Hepatocyte (in vitro differentiated cells): ENCODE data around the gene RAB27A. TPM values are rescaled to one million over a fixed set of nuclear protein-coding genes. Genes with fewer than 3 reads are reported as not detected.

ENCODE experiments used
- DNase-seq: peaks from one replicate; pipeline ENCODE4 v3.0.0-alpha.2; 2016; ENCODE audit warnings: low spot score
- H2AFZ ChIP-seq: fragments of 200-600 bp; sonication (generic); 2 replicates; pipeline ENCODE4 v1.6.0; 2016; ENCODE audit warnings: antibody characterized with exemption, mild to moderate bottlenecking
- H3K27ac ChIP-seq: fragments of 200-600 bp; sonication (generic); 2 replicates; pipeline ENCODE4 v1.5.1; 2016; ENCODE audit warnings: mild to moderate bottlenecking
- H3K27me3 ChIP-seq: fragments of 200-600 bp; sonication (generic); 2 replicates; pipeline ENCODE4 v1.6.1; 2016
- H3K36me3 ChIP-seq: fragments of 200-600 bp; sonication (generic); replicated peaks from 2 replicates; pipeline ENCODE4 v1.5.1; 2016; ENCODE audit warnings: low read depth; ENCODE audit not compliant: insufficient read depth
- H3K4me1 ChIP-seq: fragments of 200-600 bp; sonication (generic); 2 replicates; pipeline ENCODE4 v1.5.1; 2016; ENCODE audit warnings: mild to moderate bottlenecking, moderate library complexity; ENCODE audit not compliant: insufficient read depth
- H3K4me2 ChIP-seq: fragments of 200-600 bp; sonication (generic); 2 replicates; pipeline ENCODE4 v1.6.0; 2016
- H3K4me3 ChIP-seq: fragments of 200-600 bp; sonication (generic); 2 replicates; pipeline ENCODE4 v1.5.1; 2016; ENCODE audit warnings: mild to moderate bottlenecking
- H3K79me2 ChIP-seq: fragments of 200-600 bp; sonication (generic); 2 replicates; pipeline ENCODE4 v1.6.0; 2017; ENCODE audit warnings: mild to moderate bottlenecking
- H3K9me2 ChIP-seq: fragments of 200-600 bp; sonication (generic); replicated peaks from 2 replicates; pipeline ENCODE4 v1.6.0; 2017; ENCODE audit warnings: mild to moderate bottlenecking; ENCODE audit not compliant: insufficient read depth
- H3K9me3 ChIP-seq: fragments of 200-600 bp; sonication (generic); 2 replicates; pipeline ENCODE4 v1.5.1; 2016; ENCODE audit warnings: low read depth, mild to moderate bottlenecking
- H4K20me1 ChIP-seq: fragments of 200-600 bp; sonication (generic); 2 replicates; pipeline ENCODE4 v1.6.0; 2016; ENCODE audit warnings: mild to moderate bottlenecking; ENCODE audit not compliant: insufficient read depth, poor library complexity, severe bottlenecking
- EZH2 ChIP-seq: fragments of 200-600 bp; sonication (generic); IDR thresholded peaks from 2 replicates; pipeline ENCODE4 v1.6.1; 2016; ENCODE audit warnings: antibody characterized with exemption, mild to moderate bottlenecking, borderline replicate concordance
- EZH2phosphoT487 ChIP-seq: fragments of 200-600 bp; sonication (generic); IDR thresholded peaks from one replicate; pipeline ENCODE4 v1.6.1; 2018; ENCODE audit warnings: antibody characterized with exemption, mild to moderate bottlenecking, low read depth, moderate library complexity; ENCODE audit not compliant: unreplicated experiment, severe bottlenecking
- WGBS: methylation state at CpG from one replicate; pipeline ENCODE4 v1.1.6; 2016; ENCODE audit warnings: low lambda C conversion rate; ENCODE audit errors: missing lambda C conversion rate; 5-methylcytosine and 5-hydroxymethylcytosine counted together
- polyA plus RNA-seq: library from polyadenylated mRNA; unstranded; fragments of >200 nt; fragmentation: Nextera tagmentation; extraction: Ambion mirVana; gene quantifications from 2 replicates; pipeline ENCODE4 v1.2.1, GENCODE V29; 2016
- total RNA-seq: library from RNA; depleted of rRNA; stranded (reverse); fragments of >200 nt; gene quantifications from 2 replicates; pipeline ENCODE4 v1.2.3, GENCODE V29; 2014
- TF ChIP-seq, protein P1 (sequence below): fragments of 200-600 bp; sonication (generic); IDR thresholded peaks from 2 replicates; pipeline ENCODE4 v1.5.1; 2016; ENCODE audit warnings: antibody characterized with exemption, mild to moderate bottlenecking; ENCODE audit not compliant: poor library complexity

RAB27A gene
- total and polyA plus RNA-seq, 2 experiments from 2014 or later, result 10.5 to 16.6 TPM

DNA sequence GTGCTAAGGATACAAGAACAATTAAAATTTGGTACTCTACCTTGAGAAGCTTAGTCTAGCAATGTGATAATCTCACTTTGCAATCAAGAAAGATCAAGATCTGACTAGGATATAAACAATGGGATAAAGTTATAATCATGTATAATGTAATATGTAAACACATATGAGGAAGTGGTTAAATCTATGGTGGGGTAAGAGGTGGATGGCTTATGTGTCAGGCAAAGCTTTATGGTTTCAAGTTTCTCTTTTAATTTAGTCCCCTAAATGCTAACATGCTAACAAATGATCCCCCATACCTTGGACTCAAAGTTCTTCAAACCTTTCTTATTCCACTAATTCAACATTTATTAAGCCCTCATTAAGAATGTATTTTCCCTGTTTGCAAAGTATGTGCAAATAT lies 95.4 kb downstream of the RAB27A start:
- H3K27me3 ChIP-seq, result no peaks in the 10 kb centered on the region
- peaks cover 32% of the 10 kb centered on the region for H4K20me1 ChIP-seq
- no peak overlapping the region for H3K4me3 ChIP-seq
- H3K4me2 ChIP-seq, result peak overlapping the region; percentile 89
- no peak overlapping the region for H2AFZ ChIP-seq
- TF ChIP-seq EZH2phosphoT487 (no peak), EZH2 (no peak)
- TF ChIP-seq, protein P1, sequence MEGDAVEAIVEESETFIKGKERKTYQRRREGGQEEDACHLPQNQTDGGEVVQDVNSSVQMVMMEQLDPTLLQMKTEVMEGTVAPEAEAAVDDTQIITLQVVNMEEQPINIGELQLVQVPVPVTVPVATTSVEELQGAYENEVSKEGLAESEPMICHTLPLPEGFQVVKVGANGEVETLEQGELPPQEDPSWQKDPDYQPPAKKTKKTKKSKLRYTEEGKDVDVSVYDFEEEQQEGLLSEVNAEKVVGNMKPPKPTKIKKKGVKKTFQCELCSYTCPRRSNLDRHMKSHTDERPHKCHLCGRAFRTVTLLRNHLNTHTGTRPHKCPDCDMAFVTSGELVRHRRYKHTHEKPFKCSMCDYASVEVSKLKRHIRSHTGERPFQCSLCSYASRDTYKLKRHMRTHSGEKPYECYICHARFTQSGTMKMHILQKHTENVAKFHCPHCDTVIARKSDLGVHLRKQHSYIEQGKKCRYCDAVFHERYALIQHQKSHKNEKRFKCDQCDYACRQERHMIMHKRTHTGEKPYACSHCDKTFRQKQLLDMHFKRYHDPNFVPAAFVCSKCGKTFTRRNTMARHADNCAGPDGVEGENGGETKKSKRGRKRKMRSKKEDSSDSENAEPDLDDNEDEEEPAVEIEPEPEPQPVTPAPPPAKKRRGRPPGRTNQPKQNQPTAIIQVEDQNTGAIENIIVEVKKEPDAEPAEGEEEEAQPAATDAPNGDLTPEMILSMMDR, result no peak
- no peak overlapping the region for H3K27ac ChIP-seq
- no peaks in the 10 kb centered on the region for H3K9me2 ChIP-seq
- peaks cover 72% of the 10 kb centered on the region for H3K79me2 ChIP-seq
- H3K36me3 ChIP-seq, result no peaks in the 10 kb centered on the region
- no peak for DNase-seq
- H3K4me1 ChIP-seq, result peaks cover 11% of the 10 kb centered on the region
- no peaks in the 10 kb centered on the region for H3K9me3 ChIP-seq

DNA sequence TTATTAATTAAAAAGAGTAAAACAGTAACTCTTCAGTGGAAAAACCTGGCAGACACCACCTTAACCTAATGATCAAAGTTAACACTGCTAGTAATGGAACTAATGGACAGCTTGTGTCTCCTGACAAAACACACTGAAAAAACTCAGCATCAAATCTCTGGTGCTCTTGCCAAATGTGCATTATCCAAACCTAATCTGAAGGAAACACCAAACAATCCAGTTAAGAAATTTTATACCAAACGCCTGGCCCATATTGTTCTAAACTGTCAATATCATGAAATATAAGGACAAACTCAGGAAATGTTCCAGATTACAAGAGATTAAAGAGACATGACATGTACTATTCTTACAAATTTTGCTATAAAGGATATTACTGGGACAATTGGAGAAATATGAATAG lies 103.3 kb downstream of the RAB27A start:
- Histone ChIP-seq H3K4me3 (no peak overlapping the region), H3K36me3 (no peaks in the 10 kb centered on the region), H2AFZ (no peak overlapping the region), H3K27me3 (no peaks in the 10 kb centered on the region), H3K4me1 (no peaks in the 10 kb centered on the region), H4K20me1 (peaks cover 16% of the 10 kb centered on the region), H3K9me3 (no peaks in the 10 kb centered on the region), H3K4me2 (no peak overlapping the region), H3K27ac (no peak overlapping the region), H3K9me2 (no peaks in the 10 kb centered on the region), H3K79me2 (peaks cover 58% of the 10 kb centered on the region)
- 95% methylated on average over 1 of the region's 1 CpG for WGBS
- no peak for DNase-seq
- no peak for TF ChIP-seq EZH2
- no peak for TF ChIP-seq EZH2phosphoT487
- TF ChIP-seq, protein P1, result no peak

DNA sequence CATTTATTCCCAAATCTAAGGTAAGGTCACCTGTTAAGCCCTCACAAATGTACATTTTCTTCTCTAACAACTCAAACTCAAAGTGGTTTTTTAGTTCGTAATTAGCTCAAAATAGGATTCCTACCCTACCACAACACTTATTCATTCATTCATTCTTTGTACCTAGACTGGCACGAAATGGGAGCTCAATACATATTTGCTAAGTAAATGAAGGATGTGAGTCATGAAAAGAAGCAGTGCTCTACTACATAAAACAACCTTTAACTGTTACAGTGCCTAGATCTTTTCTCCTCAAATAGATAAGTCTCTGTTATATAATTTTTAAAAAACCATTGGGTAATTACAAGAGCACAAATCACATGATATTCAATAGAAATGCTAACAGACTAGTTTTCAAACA lies 105.9 kb downstream of the RAB27A start:
- no peaks in the 10 kb centered on the region for H3K36me3 ChIP-seq
- TF ChIP-seq EZH2 (no peak), EZH2phosphoT487 (no peak)
- TF ChIP-seq, protein P1, result no peak
- no peaks in the 10 kb centered on the region for H3K27me3 ChIP-seq
- no peak overlapping the region for H2AFZ ChIP-seq
- H3K79me2 ChIP-seq, result peaks cover 34% of the 10 kb centered on the region
- WGBS, result 82% methylated on average over 2 of the region's 2 CpGs
- no peak overlapping the region for H3K4me2 ChIP-seq
- no peaks in the 10 kb centered on the region for H3K4me1 ChIP-seq
- no peak for DNase-seq
- no peak overlapping the region for H3K27ac ChIP-seq
- peaks cover 16% of the 10 kb centered on the region for H4K20me1 ChIP-seq
- no peaks in the 10 kb centered on the region for H3K9me3 ChIP-seq
- H3K4me3 ChIP-seq, result no peak overlapping the region
- no peaks in the 10 kb centered on the region for H3K9me2 ChIP-seq

DNA sequence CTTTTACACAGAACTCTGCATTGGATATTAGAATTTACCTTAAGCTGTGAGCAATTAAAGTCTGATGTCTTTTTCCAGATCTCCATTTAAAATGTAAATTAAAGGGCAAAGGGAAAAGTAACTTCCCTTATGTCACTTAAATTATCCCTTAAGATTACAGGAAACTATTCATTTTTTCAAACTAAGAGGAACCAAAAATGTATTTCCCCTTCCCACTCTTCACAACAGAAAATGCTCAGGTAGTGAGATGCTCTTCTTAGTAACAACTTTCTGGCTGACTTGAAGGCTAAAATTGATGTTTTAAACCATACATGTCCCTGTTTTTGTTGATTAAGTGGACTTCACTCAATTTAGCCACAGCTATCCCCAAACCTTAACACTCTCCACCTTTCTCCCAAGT lies 110.5 kb downstream of the RAB27A start:
- Histone ChIP-seq H3K27me3 (no peaks in the 10 kb centered on the region), H3K36me3 (no peaks in the 10 kb centered on the region), H3K27ac (no peak overlapping the region), H3K9me3 (no peaks in the 10 kb centered on the region), H3K4me1 (no peaks in the 10 kb centered on the region), H3K4me2 (no peak overlapping the region), H3K79me2 (no peaks in the 10 kb centered on the region), H4K20me1 (no peaks in the 10 kb centered on the region), H3K4me3 (no peak overlapping the region), H3K9me2 (no peaks in the 10 kb centered on the region), H2AFZ (no peak overlapping the region)
- TF ChIP-seq, protein P1, result no peak
- TF ChIP-seq EZH2, result no peak
- no peak for TF ChIP-seq EZH2phosphoT487
- DNase-seq, result no peak
